HFF-Myc (cell line): ENCODE measurements around the gene COL8A1.

ENCODE experiments used
- DNase-seq: peaks from one replicate; pipeline ENCODE4 v3.0.0-alpha.2; 2011; ENCODE audit warnings: low read depth; ENCODE audit errors: extremely low read depth
- H3K4me3 ChIP-seq: replicated peaks from 2 replicates; pipeline ENCODE4 v1.5.1; 2011; ENCODE audit warnings: low read depth, mild to moderate bottlenecking, control low read depth, low read length
- CTCF ChIP-seq: IDR thresholded peaks from 2 replicates; pipeline ENCODE4 v1.5.1; 2012; ENCODE audit warnings: mild to moderate bottlenecking, low read depth, low read length, control low read depth; ENCODE audit errors: missing control alignments

COL8A1 gene

GRCh38 chr3:99758502-99759177, 120.2 kb downstream of the COL8A1 start:
- no peak for DNase-seq
- TF ChIP-seq CTCF = no peak

GRCh38 chr3:99760031-99760430, 121.6 kb downstream of the COL8A1 start:
- no peak overlapping the region for H3K4me3 ChIP-seq
- no peak for DNase-seq

More at GRCh38 chr3:99758502-99759177, 120.2 kb downstream of the COL8A1 start:
- no peak overlapping the region for H3K4me3 ChIP-seq

GRCh38 chr3:99760629-99761028, 122.2 kb downstream of the COL8A1 start:
- no peak for DNase-seq
- TF ChIP-seq CTCF = no peak
- no peak overlapping the region for H3K4me3 ChIP-seq

More at GRCh38 chr3:99760031-99760430, 121.6 kb downstream of the COL8A1 start:
- TF ChIP-seq CTCF = no peak

GRCh38 chr3:99761415-99762165, 123.2 kb downstream of the COL8A1 start:
- DNase-seq = no peak
- no peak for TF ChIP-seq CTCF
- H3K4me3 ChIP-seq = no peak overlapping the region

- DNase-seq = no peak
- no peak overlapping the region for H3K4me3 ChIP-seq
- no peak for TF ChIP-seq CTCF
Observed at GRCh38 chr3:99762901-99763300, 124.5 kb downstream of the COL8A1 start.

- no peak overlapping the region for H3K4me3 ChIP-seq
- no peak for DNase-seq
- TF ChIP-seq CTCF = no peak
Observed at GRCh38 chr3:99764377-99764776, 126.0 kb downstream of the COL8A1 start.
